Measurements from ENCODE around the gene VSIR.

GRCh38 chr10:71719464-71720201, 53.7 kb downstream of the VSIR start, which contains the start of gene C10orf105:
- TF ChIP-seq, protein P1, sequence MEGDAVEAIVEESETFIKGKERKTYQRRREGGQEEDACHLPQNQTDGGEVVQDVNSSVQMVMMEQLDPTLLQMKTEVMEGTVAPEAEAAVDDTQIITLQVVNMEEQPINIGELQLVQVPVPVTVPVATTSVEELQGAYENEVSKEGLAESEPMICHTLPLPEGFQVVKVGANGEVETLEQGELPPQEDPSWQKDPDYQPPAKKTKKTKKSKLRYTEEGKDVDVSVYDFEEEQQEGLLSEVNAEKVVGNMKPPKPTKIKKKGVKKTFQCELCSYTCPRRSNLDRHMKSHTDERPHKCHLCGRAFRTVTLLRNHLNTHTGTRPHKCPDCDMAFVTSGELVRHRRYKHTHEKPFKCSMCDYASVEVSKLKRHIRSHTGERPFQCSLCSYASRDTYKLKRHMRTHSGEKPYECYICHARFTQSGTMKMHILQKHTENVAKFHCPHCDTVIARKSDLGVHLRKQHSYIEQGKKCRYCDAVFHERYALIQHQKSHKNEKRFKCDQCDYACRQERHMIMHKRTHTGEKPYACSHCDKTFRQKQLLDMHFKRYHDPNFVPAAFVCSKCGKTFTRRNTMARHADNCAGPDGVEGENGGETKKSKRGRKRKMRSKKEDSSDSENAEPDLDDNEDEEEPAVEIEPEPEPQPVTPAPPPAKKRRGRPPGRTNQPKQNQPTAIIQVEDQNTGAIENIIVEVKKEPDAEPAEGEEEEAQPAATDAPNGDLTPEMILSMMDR (conservative IDR thresholded peaks at IDR 0.05; ENCODE audit: low read length): no peak
- TF ChIP-seq EZH2phosphoT487 (IDR thresholded peaks at IDR 0.05; ENCODE audit: borderline replicate concordance): no peak
